HCT116 (cell line): Measurements from ENCODE around the gene ZNF76. TPM values are rescaled to one million over a fixed set of nuclear protein-coding genes. Genes with fewer than 3 reads are reported as not detected.

Experiments used
- ATAC-seq: fragments of 200-7000 bp; cut with Tn5 transposase; 2 replicates; pipeline ENCODE4 v1.9.1; 2020; ENCODE audit warnings: mild to moderate bottlenecking, moderate library complexity
- BruUV-seq: library from RNA; stranded (reverse); fragments of 400-500 nt; replicated peaks from 2 replicates; lab custom pipeline; 2021; lab: Mats Ljungman, UMichigan
- CTCF ChIA-PET: fragments of 300-600 bp; sonication (Branson Sonifier 250); formaldehyde crosslinking; loops from one replicate; lab custom pipeline; 2021; ENCODE audit warnings: antibody characterized with exemption; lab: Charles Lee
- POLR2A ChIA-PET: fragments of 300-600, 350-600 bp; sonication (Branson Sonifier 250); formaldehyde crosslinking; loops from one replicate; lab custom pipeline; 2021; ENCODE audit warnings: antibody characterized with exemption; lab: Charles Lee
- RAD21 ChIA-PET, 2 experiments: fragments of 300-600 bp; sonication (Branson Sonifier 250); formaldehyde crosslinking; loops; one replicate each; lab custom pipeline; 2023; ENCODE audit warnings: low total read pairs in 2 of 2; ENCODE audit not compliant: uncharacterized antibody in 2 of 2, unreplicated experiment in 2 of 2, low non-redundant PET in 1 of 2; lab: Charles Lee
- DNase-seq: peaks from one replicate; pipeline ENCODE4 v3.0.0-alpha.2; 2010; ENCODE audit warnings: low read depth, low spot score
- H2AFZ ChIP-seq: fragments of 200-600 bp; shearing (Covaris generic), sonication (generic); 2 replicates; pipeline ENCODE4 v1.6.1; 2017; ENCODE audit warnings: low read depth, mixed run types, mixed read lengths, antibody characterized with exemption, low read length; ENCODE audit not compliant: poor library complexity, severe bottlenecking
- H3K27ac ChIP-seq: 2 replicates; pipeline ENCODE4 v1.5.1; 2012; ENCODE audit warnings: low read depth, low read length
- H3K27me3 ChIP-seq: fragments of 200-600 bp; sonication (generic); 2 replicates; pipeline ENCODE4 v1.6.1; 2016; ENCODE audit warnings: mixed run types, low read length, mixed read lengths; ENCODE audit not compliant: insufficient read depth
- H3K36me3 ChIP-seq, 2 experiments: fragments of 200-500 bp in 1 of 2; fragments of 200-600 bp in 1 of 2; sonication (Bioruptor generic) in 1 of 2; sonication (generic) in 1 of 2; 2 replicates each; pipeline versions ENCODE4 v1.5.1 to v1.6.1; 2014 to 2016; ENCODE audit warnings: low read length in 2 of 2, inconsistent platforms in 1 of 2, mixed read lengths in 1 of 2, mixed run types in 1 of 2; ENCODE audit not compliant: insufficient read depth in 2 of 2, control insufficient read depth in 1 of 2
- H3K4me1 ChIP-seq, 2 experiments: fragments of 200-600 bp in 1 of 2; sonication (generic) in 1 of 2; 2 replicates each; pipeline versions ENCODE4 v1.5.1 to v1.6.1; 2012 to 2017; ENCODE audit warnings: low read length in 2 of 2, inconsistent platforms in 1 of 2, mild to moderate bottlenecking in 1 of 2, mixed read lengths in 1 of 2, mixed run types in 1 of 2, moderate library complexity in 1 of 2; ENCODE audit not compliant: insufficient read depth in 2 of 2, control insufficient read depth in 1 of 2
- H3K4me2 ChIP-seq: fragments of 200-600 bp; sonication (generic); 2 replicates; pipeline ENCODE4 v1.6.1; 2017; ENCODE audit warnings: mixed run types, low read length, mixed read lengths
- H3K4me3 ChIP-seq, 2 experiments: fragments of 200-600 bp in 1 of 2; sonication (generic) in 1 of 2; replicated peaks in 1 of 2; 2 replicates each; pipeline ENCODE4 v1.5.1; 2011 to 2016; ENCODE audit warnings: low read length in 2 of 2, control low read depth in 1 of 2, low read depth in 1 of 2, mild to moderate bottlenecking in 1 of 2, mixed read lengths in 1 of 2, mixed run types in 1 of 2
- H3K79me2 ChIP-seq: fragments of 200-600 bp; sonication (generic); 2 replicates; pipeline ENCODE4 v1.6.1; 2017; ENCODE audit warnings: mild to moderate bottlenecking, mixed run types, low read length, moderate library complexity, mixed read lengths; ENCODE audit not compliant: insufficient read depth
- H3K9ac ChIP-seq: fragments of 200-600 bp; sonication (generic); 2 replicates; pipeline ENCODE4 v1.6.1; 2016; ENCODE audit warnings: low read length, mixed read lengths
- H3K9me2 ChIP-seq: fragments of 200-600 bp; sonication (generic), shearing (Covaris generic); 2 replicates; pipeline ENCODE4 v1.6.1; 2017; ENCODE audit warnings: mixed run types, mild to moderate bottlenecking, moderate library complexity; ENCODE audit not compliant: insufficient read depth
- H3K9me3 ChIP-seq, 2 experiments: fragments of 200-500 bp in 1 of 2; fragments of 200-600 bp in 1 of 2; sonication (Bioruptor generic) in 1 of 2; sonication (generic) in 1 of 2; 2 replicates each; pipeline ENCODE4 v1.6.1; 2014 to 2017; ENCODE audit warnings: low read length in 2 of 2, mixed read lengths in 2 of 2, inconsistent platforms in 1 of 2, low read depth in 1 of 2, mild to moderate bottlenecking in 1 of 2, mixed run types in 1 of 2, moderate library complexity in 1 of 2; ENCODE audit not compliant: control insufficient read depth in 1 of 2, insufficient read depth in 1 of 2
- H4K20me1 ChIP-seq: fragments of 200-600 bp; sonication (generic), shearing (Covaris generic); 2 replicates; pipeline ENCODE4 v1.6.1; 2017; ENCODE audit warnings: mixed run types, mild to moderate bottlenecking, moderate library complexity; ENCODE audit not compliant: insufficient read depth
- ATF3 ChIP-seq: IDR thresholded peaks from 2 replicates; pipeline ENCODE4 v1.6.1; 2012
- CEBPB ChIP-seq: IDR thresholded peaks from 2 replicates; pipeline ENCODE4 v1.6.1; 2012; ENCODE audit warnings: low read depth
- EGR1 ChIP-seq: IDR thresholded peaks from 2 replicates; pipeline ENCODE4 v1.6.1; 2012; ENCODE audit warnings: low read depth
- ELF1 ChIP-seq: IDR thresholded peaks from 2 replicates; pipeline ENCODE4 v1.6.1; 2012; ENCODE audit warnings: low read depth, borderline replicate concordance
- EZH2 ChIP-seq: fragments of 200-600 bp; sonication (generic); IDR thresholded peaks from 2 replicates; pipeline ENCODE4 v1.6.1; 2017; ENCODE audit warnings: antibody characterized with exemption, mixed run types
- EZH2phosphoT487 ChIP-seq: fragments of 200-600 bp; IDR thresholded peaks from 2 replicates; pipeline ENCODE4 v1.6.1; 2018; ENCODE audit warnings: antibody characterized with exemption, borderline replicate concordance
- POLR2A ChIP-seq: IDR thresholded peaks from 2 replicates; pipeline ENCODE4 v1.7.0; 2011; ENCODE audit warnings: borderline replicate concordance; ENCODE audit not compliant: insufficient read depth, insufficient read length; ENCODE audit errors: extremely low read depth
- POLR2AphosphoS5 ChIP-seq: IDR thresholded peaks from 2 replicates; pipeline ENCODE4 v1.6.1; 2011; ENCODE audit warnings: mild to moderate bottlenecking, low read depth, low read length, moderate library complexity
- REST ChIP-seq: IDR thresholded peaks from 2 replicates; pipeline ENCODE4 v1.6.1; 2012; ENCODE audit warnings: low read depth
- SIN3A ChIP-seq: IDR thresholded peaks from 2 replicates; pipeline ENCODE4 v1.6.1; 2012; ENCODE audit warnings: low read depth
- SP1 ChIP-seq: IDR thresholded peaks from 2 replicates; pipeline ENCODE4 v1.6.1; 2012; ENCODE audit warnings: low read depth
- TCF7L2 ChIP-seq: IDR thresholded peaks from 2 replicates; pipeline ENCODE4 v1.7.0; 2011; ENCODE audit warnings: borderline replicate concordance, inconsistent platforms; ENCODE audit not compliant: insufficient read depth, insufficient read length; ENCODE audit errors: extremely low read depth
- YY1 ChIP-seq: IDR thresholded peaks from 2 replicates; pipeline ENCODE4 v1.6.1; 2011; ENCODE audit warnings: low read length, low read depth, moderate library complexity, mild to moderate bottlenecking; ENCODE audit not compliant: insufficient replicate concordance; ENCODE audit errors: extremely low read depth
- ZBTB33 ChIP-seq: IDR thresholded peaks from 2 replicates; pipeline ENCODE4 v1.6.1; 2011; ENCODE audit warnings: mild to moderate bottlenecking, low read length, moderate library complexity; ENCODE audit not compliant: insufficient replicate concordance; ENCODE audit errors: extremely low read depth
- ZFX ChIP-seq: fragments of 450-650 bp; IDR thresholded peaks from 2 replicates; pipeline ENCODE4 v1.6.1; 2017
- intact Hi-C: fragments of 100-400 bp; cut with micrococcal nuclease; formaldehyde crosslinking; loops from 2 replicates; pipeline ENCODE4 v1.10.0; 2022
- total RNA-seq: library from RNA; stranded (reverse); gene quantifications from one replicate; pipeline ENCODE4 v1.2.1, GENCODE V29; 2021; ENCODE audit not compliant: unreplicated experiment

The ZNF76 gene
- total RNA-seq, 1 experiment from 2014 or later, result 47.5 TPM

GRCh38 chr6:35267446-35267845 is 7.9 kb downstream of the ZNF76 start (continued):
- no peak for TF ChIP-seq YY1
- TF ChIP-seq ELF1, result no peak
- no peak for TF ChIP-seq ZBTB33
- TF ChIP-seq CEBPB, result no peak
- no peak for TF ChIP-seq ATF3
- TF ChIP-seq SIN3A, result no peak
- TF ChIP-seq EZH2phosphoT487, result no peak
- TF ChIP-seq POLR2AphosphoS5, result no peak
- TF ChIP-seq SP1, result no peak
- TF ChIP-seq EGR1, result no peak
- no peak for TF ChIP-seq EZH2

GRCh38 chr6:35267897-35268296 is 8.4 kb downstream of the ZNF76 start:
- CTCF ChIA-PET, result no interaction called here
- Histone ChIP-seq H3K36me3 (no peaks in the 10 kb centered on the region), H4K20me1 (no peaks in the 10 kb centered on the region), H3K4me1 (peaks cover 2 to 4% of the 10 kb centered on the region in 2 experiments; a peak in 3 of 4 replicates), H3K9me3 (no peaks in the 10 kb centered on the region), H3K4me2 (no peak overlapping the region), H3K79me2 (peaks cover 26% of the 10 kb centered on the region; the same call in 1 of the 2 replicates), H3K9ac (no peak overlapping the region), H3K27ac (no peak overlapping the region), H3K9me2 (no peaks in the 10 kb centered on the region), H3K27me3 (no peaks in the 10 kb centered on the region), H2AFZ (no peak overlapping the region), H3K4me3 (no peak overlapping the region)
- intact Hi-C loops, result no loop called here
- ATAC-seq, result no peak
- DNase-seq, result no peak
- TF ChIP-seq SIN3A (no peak), REST (no peak), YY1 (no peak), ZBTB33 (no peak), POLR2A (no peak), ZFX (no peak), TCF7L2 (no peak), SP1 (no peak), CEBPB (no peak), EGR1 (no peak)
- POLR2A ChIA-PET, result no interaction called here
- RAD21 ChIA-PET, result no interaction called here
- no TSS peak for BruUV-seq
